ENCODE results near the gene OR12D3. TPM values are rescaled to one million over a fixed set of nuclear protein-coding genes. Genes with fewer than 3 reads are reported as not detected.
"Not testable (repeated sequence)": the region's sequence is repeated elsewhere in the genome, so short reads cannot be mapped to it uniquely, and the experiment has no call there.

The OR12D3 gene
- not detected for polyA plus RNA-seq (2013, experiment 1 of 2; ENCODE audit: insufficient read length)
- polyA plus RNA-seq (2013, experiment 2 of 2; ENCODE audit: insufficient read length) = not detected

GRCh38 chr6:29375191-29375590, at the start of gene OR12D3:
Gene OR12D3, minus strand, starts transcription at chr6:29375291. Its CDS starts 4 bp downstream, at chr6:29375287.
- DNase-seq = no peak

- no peak for DNase-seq
Observed at GRCh38 chr6:29424575-29424974, 49.5 kb upstream of the OR12D3 start.

GRCh38 chr6:29424168-29424567, 49.1 kb upstream of the OR12D3 start:
- no peak for DNase-seq

GRCh38 chr6:29419516-29419915, 44.4 kb upstream of the OR12D3 start:
- no peak for DNase-seq

- DNase-seq = no peak
Observed at GRCh38 chr6:29414588-29414987, 39.5 kb upstream of the OR12D3 start, which contains the start of gene OR12D1. Gene OR12D1, plus strand, starts transcription at chr6:29414928.

- DNase-seq = no peak
Observed at GRCh38 chr6:29403801-29404200, 28.7 kb upstream of the OR12D3 start.

- DNase-seq = no peak
Observed at GRCh38 chr6:29399525-29399924, 24.4 kb upstream of the OR12D3 start.

GRCh38 chr6:29395331-29395730, 20.2 kb upstream of the OR12D3 start, which contains the start of gene OR12D2:
Gene OR12D2, plus strand, starts transcription at chr6:29395631. Its CDS starts 1,069 bp downstream, at chr6:29396700.
- DNase-seq = no peak

GRCh38 chr6:29388533-29388932, 13.4 kb upstream of the OR12D3 start:
- DNase-seq = no peak

GRCh38 chr6:29376003-29376402, 912 bp upstream of the OR12D3 start:
- no peak for DNase-seq

GRCh38 chr6:29368765-29369164, 6.3 kb downstream of the OR12D3 start, which contains the start of gene OR5V1:
Gene OR5V1, minus strand, starts transcription at chr6:29368865. Its CDS starts 12,670 bp downstream, at chr6:29356195.
- DNase-seq = no peak

GRCh38 chr6:29355603-29356002, 19.5 kb downstream of the OR12D3 start:
- no peak for DNase-seq

GRCh38 chr6:29354980-29355379, 20.1 kb downstream of the OR12D3 start:
- DNase-seq = no peak

GRCh38 chr6:29349348-29349747, 25.7 kb downstream of the OR12D3 start:
- DNase-seq = not testable (repeated sequence)

- DNase-seq = no peak
Observed at GRCh38 chr6:29345380-29345779, 29.7 kb downstream of the OR12D3 start.

- no peak for DNase-seq
Observed at GRCh38 chr6:29336269-29336668, 38.8 kb downstream of the OR12D3 start.

- DNase-seq = no peak
Observed at GRCh38 chr6:29332676-29333075, 42.4 kb downstream of the OR12D3 start.

- DNase-seq = no peak
Observed at GRCh38 chr6:29325777-29326176, 49.3 kb downstream of the OR12D3 start.

All from fibroblast of skin of abdomen (primary cell).